ENCODE results near the gene BMPER.

BMPER gene

DNA sequence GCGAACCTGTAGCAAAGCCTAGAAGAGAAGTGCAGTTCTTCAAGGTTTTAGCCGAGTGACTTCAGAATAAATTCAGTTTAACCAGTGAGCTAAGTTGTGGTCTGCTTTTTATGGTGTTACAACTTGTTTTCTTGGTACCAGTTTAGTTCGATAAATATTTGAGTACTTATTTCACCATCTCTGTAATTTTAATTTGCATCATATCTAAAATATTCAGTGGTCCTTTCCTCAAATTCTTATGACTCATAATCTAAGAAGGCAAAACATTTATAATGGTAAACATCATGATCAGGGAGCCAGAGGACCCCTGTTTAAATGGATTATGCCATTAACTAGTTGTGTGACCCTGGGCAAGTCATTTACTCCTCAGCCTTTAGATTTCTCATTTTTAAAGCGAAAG lies 4.1 kb upstream of the BMPER start:
- DNase-seq (ENCODE audit: extremely low spot score) = no peak
- POLR2A ChIA-PET = no interaction called here
- CTCF ChIA-PET = no interaction called here
- TF ChIP-seq, protein P1, sequence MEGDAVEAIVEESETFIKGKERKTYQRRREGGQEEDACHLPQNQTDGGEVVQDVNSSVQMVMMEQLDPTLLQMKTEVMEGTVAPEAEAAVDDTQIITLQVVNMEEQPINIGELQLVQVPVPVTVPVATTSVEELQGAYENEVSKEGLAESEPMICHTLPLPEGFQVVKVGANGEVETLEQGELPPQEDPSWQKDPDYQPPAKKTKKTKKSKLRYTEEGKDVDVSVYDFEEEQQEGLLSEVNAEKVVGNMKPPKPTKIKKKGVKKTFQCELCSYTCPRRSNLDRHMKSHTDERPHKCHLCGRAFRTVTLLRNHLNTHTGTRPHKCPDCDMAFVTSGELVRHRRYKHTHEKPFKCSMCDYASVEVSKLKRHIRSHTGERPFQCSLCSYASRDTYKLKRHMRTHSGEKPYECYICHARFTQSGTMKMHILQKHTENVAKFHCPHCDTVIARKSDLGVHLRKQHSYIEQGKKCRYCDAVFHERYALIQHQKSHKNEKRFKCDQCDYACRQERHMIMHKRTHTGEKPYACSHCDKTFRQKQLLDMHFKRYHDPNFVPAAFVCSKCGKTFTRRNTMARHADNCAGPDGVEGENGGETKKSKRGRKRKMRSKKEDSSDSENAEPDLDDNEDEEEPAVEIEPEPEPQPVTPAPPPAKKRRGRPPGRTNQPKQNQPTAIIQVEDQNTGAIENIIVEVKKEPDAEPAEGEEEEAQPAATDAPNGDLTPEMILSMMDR (IDR thresholded peaks at IDR 0.05; ENCODE audit: control extremely low read depth, extremely low read depth, low read depth, missing control alignments) = no peak

DNA sequence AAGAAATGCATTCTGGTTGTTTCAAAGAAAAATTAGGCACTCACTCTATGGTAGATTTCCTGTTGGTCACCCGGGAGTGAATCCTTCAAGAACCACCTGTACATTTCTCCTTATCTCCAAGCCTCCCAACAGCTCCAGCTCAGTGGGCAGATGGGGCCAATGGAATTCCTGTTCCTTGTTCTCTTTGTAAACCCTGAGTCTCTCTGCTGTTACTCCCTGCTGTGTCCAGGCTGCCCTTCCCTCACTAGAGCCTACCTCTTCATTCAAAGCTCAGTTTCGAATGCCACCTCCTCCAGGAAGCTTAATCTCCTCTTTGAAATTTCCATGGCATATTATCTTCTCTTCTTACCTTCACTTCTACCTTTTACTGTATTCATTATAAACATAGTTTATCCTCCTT lies 3.5 kb upstream of the BMPER start:
- TF ChIP-seq, protein P1 (IDR thresholded peaks at IDR 0.05; ENCODE audit: control extremely low read depth, extremely low read depth, low read depth, missing control alignments) = no peak
- no peak for DNase-seq (ENCODE audit: extremely low spot score)
- CTCF ChIA-PET = interaction anchor here (1.0 kb wide), 1 partner anchor 10 kb away, joined by 3 read pairs; no protein-coding TSS in a partner anchor
- POLR2A ChIA-PET = no interaction called here

DNA sequence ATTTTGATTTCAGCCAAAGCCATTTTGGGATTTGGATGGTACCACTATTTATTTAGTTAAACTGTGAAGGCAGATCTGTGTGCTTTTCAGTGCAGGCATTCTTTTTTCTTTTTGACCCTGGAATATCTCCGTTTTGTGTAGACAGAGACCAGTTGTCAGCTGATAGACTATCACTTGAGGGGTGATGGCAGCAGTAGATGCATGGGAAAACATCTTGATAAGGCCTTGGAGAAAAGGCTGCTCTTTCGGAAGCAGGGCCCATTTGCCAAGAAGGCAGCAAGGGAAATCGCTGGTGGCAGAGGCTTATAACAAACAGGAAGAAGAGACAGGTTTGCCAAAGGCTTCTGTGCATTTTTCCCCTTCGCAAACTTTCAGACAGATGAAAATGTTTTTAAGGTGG lies 2.6 kb upstream of the BMPER start:
- no peak for DNase-seq (ENCODE audit: extremely low spot score)

DNA sequence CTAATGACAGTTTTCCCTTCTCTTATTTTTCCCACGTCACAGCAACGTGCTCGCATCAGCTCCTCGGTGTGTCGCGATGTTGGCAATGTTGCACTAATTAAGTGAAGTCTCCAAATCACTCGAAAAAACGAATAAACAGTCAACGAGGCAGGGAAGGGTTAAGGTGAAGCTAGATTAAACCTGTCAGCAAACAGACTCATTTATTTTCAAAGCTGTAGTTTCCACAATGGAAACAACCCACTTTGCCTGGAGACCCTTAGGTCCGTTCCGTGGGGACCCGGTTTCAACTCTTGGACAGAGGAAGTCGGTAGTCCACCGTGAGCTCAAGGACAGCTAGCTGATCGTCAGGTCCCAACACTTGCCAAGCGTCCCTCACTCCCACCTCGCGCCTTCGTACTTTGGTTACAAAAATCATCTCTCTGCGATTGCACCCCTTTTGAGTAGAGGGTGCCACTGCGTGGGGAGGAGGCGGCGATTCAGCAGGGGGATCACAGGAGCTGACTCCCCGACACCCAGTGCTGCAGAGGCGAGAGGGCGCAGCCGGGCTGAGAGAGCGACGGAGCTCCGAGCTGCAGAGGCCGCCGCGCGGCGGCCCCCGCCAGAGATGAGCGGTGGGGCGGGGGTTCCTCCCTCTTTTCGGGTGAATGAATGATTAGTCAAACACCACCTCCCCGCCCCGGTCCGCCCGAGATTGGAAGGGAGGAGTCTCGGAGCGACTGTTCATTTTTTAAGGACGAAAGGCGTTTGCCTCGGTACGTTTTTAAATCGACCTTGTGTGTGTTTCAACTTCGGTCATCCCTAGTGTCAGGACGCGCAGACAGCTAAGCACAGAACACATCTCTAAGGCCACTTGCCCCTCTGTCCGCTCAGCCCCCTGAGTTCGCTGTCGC lies 1.3 kb upstream of the BMPER start:
- TF ChIP-seq, protein P1 (IDR thresholded peaks at IDR 0.05; ENCODE audit: control extremely low read depth, extremely low read depth, low read depth, missing control alignments) = no peak
- DNase-seq (ENCODE audit: extremely low spot score) = peak; percentile 16
- CTCF ChIA-PET = interaction anchor here (0.9 to 2.2 kb wide), 3 partner anchors 8 to 29 kb away, joined by 3 to 11 read pairs (median 6); no protein-coding TSS in a partner anchor
- POLR2A ChIA-PET = interaction anchor here (0.6 kb wide), 1 partner anchor 686 kb away, joined by 4 read pairs; no protein-coding TSS in a partner anchor

More for the DNA sequence above, 2.6 kb upstream of the BMPER start:
- ChIA-PET POLR2A (no interaction called here), CTCF (interaction anchor here (2.2 kb wide), 1 partner anchor 7 kb away, joined by 11 read pairs; no protein-coding TSS in a partner anchor)
- TF ChIP-seq, protein P1 (IDR thresholded peaks at IDR 0.05; ENCODE audit: control extremely low read depth, extremely low read depth, low read depth, missing control alignments) = no peak

DNA sequence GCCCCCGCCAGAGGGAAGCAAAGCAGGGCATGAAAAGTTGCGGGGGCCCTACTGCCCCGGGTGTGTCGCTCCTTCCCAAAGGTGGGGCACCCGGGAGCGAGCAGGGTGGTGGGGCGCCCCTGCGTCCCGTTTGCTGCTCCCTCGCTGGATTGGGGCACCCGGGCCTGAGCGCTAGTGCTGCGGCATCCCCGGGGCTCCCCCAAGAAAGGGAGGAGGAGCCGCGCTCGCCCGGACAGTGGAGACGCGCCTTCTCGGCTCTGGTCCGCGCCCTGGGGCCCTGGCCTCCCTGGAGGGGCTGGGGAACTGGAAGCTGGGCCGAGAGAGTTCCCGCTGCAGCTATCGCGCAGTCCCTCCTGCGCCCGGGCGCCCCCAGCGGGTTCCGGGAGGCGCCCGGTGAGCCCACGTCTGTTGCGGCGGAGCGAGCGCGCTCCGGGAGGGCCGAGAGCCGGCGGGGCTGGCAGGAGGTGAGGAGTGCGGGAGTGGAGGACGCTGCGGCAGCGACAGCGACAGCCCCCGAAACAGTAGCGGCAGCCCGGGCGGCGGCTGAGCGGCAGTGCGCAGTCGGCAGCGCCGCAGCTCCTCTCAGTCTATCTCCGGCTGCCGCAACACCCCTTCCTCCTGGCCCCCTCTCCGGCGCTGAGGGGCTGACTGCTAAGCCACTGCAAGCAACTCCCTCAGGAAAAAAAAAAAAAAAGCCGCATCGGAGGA lies 504 bp upstream of the BMPER start:
- peak; percentile 33 for DNase-seq (ENCODE audit: extremely low spot score)

DNA sequence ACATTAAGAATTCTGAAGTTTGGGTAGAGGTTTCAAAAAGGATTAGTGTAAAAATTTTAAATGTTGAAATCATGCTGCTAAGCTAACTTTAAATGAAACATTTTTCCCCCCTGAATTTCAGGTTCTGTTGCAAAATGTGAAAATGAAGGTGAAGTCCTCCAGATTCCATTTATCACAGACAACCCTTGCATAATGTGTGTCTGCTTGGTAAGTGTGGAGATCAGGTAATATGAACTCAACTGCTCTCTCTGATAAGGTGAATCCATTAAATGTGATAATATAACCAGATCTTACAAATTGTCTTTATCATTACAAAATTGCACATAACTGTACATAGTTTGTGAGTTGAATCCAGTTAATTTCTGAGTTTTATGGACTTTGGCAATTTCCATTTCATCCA lies 1.4 kb downstream of the BMPER start:
- ChIA-PET POLR2A (no interaction called here), CTCF (interaction anchor here (4.8 kb wide), 1 partner anchor 26 kb away, joined by 24 read pairs; no protein-coding TSS in a partner anchor)
- TF ChIP-seq, protein P1 (IDR thresholded peaks at IDR 0.05; ENCODE audit: control extremely low read depth, extremely low read depth, low read depth, missing control alignments) = no peak
- no peak for DNase-seq (ENCODE audit: extremely low spot score)

More for the DNA sequence above, 504 bp upstream of the BMPER start:
- TF ChIP-seq, protein P1 (IDR thresholded peaks at IDR 0.05; ENCODE audit: control extremely low read depth, extremely low read depth, low read depth, missing control alignments) = no peak
- POLR2A ChIA-PET = no interaction called here
- CTCF ChIA-PET = interaction anchor here (2.2 kb wide), 1 partner anchor 9 kb away, joined by 11 read pairs; no protein-coding TSS in a partner anchor
